Measurements from ENCODE around the gene USB1. TPM values are rescaled to one million over a fixed set of nuclear protein-coding genes. Genes with fewer than 3 reads are reported as not detected.

The USB1 gene
- total and polyA plus RNA-seq, 2 experiments from 2014 or later: 79.6 to 118 TPM

- no peaks in the 10 kb centered on the region for H3K79me2 ChIP-seq (replicated peaks; ENCODE audit: insufficient read depth)
- H2AFZ ChIP-seq: no peak overlapping the region
- no peak for DNase-seq (ENCODE audit: low spot score)
- H3K9me3 Mint-ChIP-seq: no peaks in the 10 kb centered on the region
- no peaks in the 10 kb centered on the region for H3F3A ChIP-seq (replicated peaks; ENCODE audit: low read depth)
- no peak overlapping the region for H3K4me2 ChIP-seq
- H3K4me3 Mint-ChIP-seq: no peak overlapping the region
- peaks cover 32% of the 10 kb centered on the region for H3K27me3 ChIP-seq (ENCODE audit: insufficient read depth)
- H3K9me2 ChIP-seq (ENCODE audit: insufficient read depth): no peaks in the 10 kb centered on the region
- H3K4me3 ChIP-seq: no peak overlapping the region
- no peaks in the 10 kb centered on the region for H4K20me1 ChIP-seq (replicated peaks; ENCODE audit: insufficient read depth)
- no peaks in the 10 kb centered on the region for H3K36me3 ChIP-seq (ENCODE audit: insufficient read depth)
- TF ChIP-seq JUNB (IDR thresholded peaks at IDR 0.05; ENCODE audit: unreplicated experiment) (no peak), NANOG (IDR thresholded peaks at IDR 0.05; ENCODE audit: borderline replicate concordance) (no peak), REST (IDR thresholded peaks at IDR 0.05; ENCODE audit: unreplicated experiment) (no peak), CTCF (conservative IDR thresholded peaks at IDR 0.05; ENCODE audit: low read depth in 2 of 2) (no peak), ZNF331 (CRISPR knock-in tag; IDR thresholded peaks at IDR 0.05; ENCODE audit: low read depth) (no peak), EZH2 (IDR thresholded peaks at IDR 0.05; ENCODE audit: low read depth, unreplicated experiment) (no peak), POLR2AphosphoS5 (IDR thresholded peaks at IDR 0.05; ENCODE audit: low read depth) (no peak), STAT1 (IDR thresholded peaks at IDR 0.05; ENCODE audit: unreplicated experiment) (no peak), ETS1 (IDR thresholded peaks at IDR 0.05) (no peak), ZNF114 (CRISPR knock-in tag; IDR thresholded peaks at IDR 0.05) (no peak)
- H3K4me1 ChIP-seq (ENCODE audit: insufficient read depth): peaks cover 6% of the 10 kb centered on the region; the same call in 1 of the 2 replicates
- H3K36me3 Mint-ChIP-seq (ENCODE audit: low read depth): no peaks in the 10 kb centered on the region
- no peak for ATAC-seq
- H3K27ac Mint-ChIP-seq: no peak overlapping the region
- H3K27me3 Mint-ChIP-seq (ENCODE audit: insufficient read depth, low read depth, poor library complexity): peaks cover 38% of the 10 kb centered on the region
- no peak overlapping the region for H3K27ac ChIP-seq (ENCODE audit: low read depth)
- peaks cover 15% of the 10 kb centered on the region for H3K4me1 Mint-ChIP-seq
These were observed 12.3 kb upstream of the USB1 start for GRCh38 chr16:57988929-57989328.

All from GM23338 (cell line).